Effector memory CD4-positive, alpha-beta T cell (primary cell): Measurements from ENCODE around the gene GTF3C5.

Source experiments
- DNase-seq, 3 donors: peaks; one replicate each; pipeline ENCODE4 v3.0.0-alpha.2; 2020
- H3K27ac ChIP-seq: 2 replicates; pipeline ENCODE4 v1.7.0; 2013; ENCODE audit warnings: mild to moderate bottlenecking, low read length, moderate library complexity; ENCODE audit not compliant: insufficient read depth, poor library complexity, severe bottlenecking
- H3K27me3 ChIP-seq: replicated peaks from 2 replicates; pipeline ENCODE4 v1.7.0; 2013; ENCODE audit warnings: mild to moderate bottlenecking, low read length; ENCODE audit not compliant: insufficient read depth, control insufficient read depth, poor library complexity, severe bottlenecking
- H3K36me3 ChIP-seq: 2 replicates; pipeline ENCODE4 v1.7.0; 2013; ENCODE audit warnings: mild to moderate bottlenecking, low read length, moderate library complexity; ENCODE audit not compliant: control insufficient read depth, insufficient read depth
- H3K4me1 ChIP-seq: 2 replicates; pipeline ENCODE4 v1.7.0; 2013; ENCODE audit warnings: low read length, mild to moderate bottlenecking; ENCODE audit not compliant: control insufficient read depth, insufficient read depth, poor library complexity, severe bottlenecking
- H3K4me3 ChIP-seq: 2 replicates; pipeline ENCODE4 v1.7.0; 2013; ENCODE audit warnings: low read length, low read depth, mild to moderate bottlenecking; ENCODE audit not compliant: insufficient read depth, poor library complexity, severe bottlenecking
- H3K9me3 ChIP-seq: 2 replicates; pipeline ENCODE4 v1.7.0; 2013; ENCODE audit warnings: mild to moderate bottlenecking, low read length, moderate library complexity; ENCODE audit not compliant: control insufficient read depth

Gene GTF3C5

GRCh38 chr9:133004999-133005760 is 25.6 kb upstream of the GTF3C5 start:
- H3K36me3 ChIP-seq: no peaks in the 10 kb centered on the region
- no peaks in the 10 kb centered on the region for H3K4me1 ChIP-seq
- peaks cover 10% of the 10 kb centered on the region for H3K27me3 ChIP-seq
- no peak overlapping the region for H3K4me3 ChIP-seq
- no peaks in the 10 kb centered on the region for H3K9me3 ChIP-seq
- DNase-seq: no peak
- H3K27ac ChIP-seq: no peak overlapping the region

DNA sequence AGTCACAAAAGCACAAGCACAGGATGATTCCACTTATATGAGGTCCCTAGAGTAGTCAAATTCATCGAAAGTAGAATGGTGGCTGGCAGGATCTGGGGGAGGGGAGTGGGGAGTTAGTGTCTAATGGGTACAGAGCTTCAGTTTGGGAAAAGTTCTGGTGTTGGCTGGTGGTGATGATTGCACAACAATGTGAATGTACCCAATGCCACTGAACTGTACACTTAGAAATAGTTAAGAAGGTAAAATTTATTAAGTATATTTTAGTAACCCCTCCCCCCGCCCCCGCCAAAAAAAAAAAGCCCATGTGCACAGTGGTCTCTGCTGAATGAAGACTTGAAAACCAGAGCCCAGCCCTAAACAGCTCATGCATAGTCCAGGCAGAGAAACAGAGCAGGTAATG is 24.8 kb upstream of the GTF3C5 start:
- Histone ChIP-seq H3K27ac (no peak overlapping the region), H3K9me3 (no peaks in the 10 kb centered on the region), H3K4me1 (no peaks in the 10 kb centered on the region), H3K27me3 (peaks cover 10% of the 10 kb centered on the region), H3K36me3 (no peaks in the 10 kb centered on the region), H3K4me3 (no peak overlapping the region)
- DNase-seq: no peak

- no peak for DNase-seq
- Histone ChIP-seq H3K4me3 (no peak overlapping the region), H3K27ac (no peak overlapping the region), H3K27me3 (peaks cover 10% of the 10 kb centered on the region), H3K9me3 (no peaks in the 10 kb centered on the region), H3K4me1 (no peaks in the 10 kb centered on the region), H3K36me3 (no peaks in the 10 kb centered on the region)
Measured at GRCh38 chr9:133006731-133007352, 24.0 kb upstream of the GTF3C5 start.

GRCh38 chr9:133008406-133008805 is 22.4 kb upstream of the GTF3C5 start:
- Histone ChIP-seq H3K9me3 (no peaks in the 10 kb centered on the region), H3K4me1 (no peaks in the 10 kb centered on the region)

DNA sequence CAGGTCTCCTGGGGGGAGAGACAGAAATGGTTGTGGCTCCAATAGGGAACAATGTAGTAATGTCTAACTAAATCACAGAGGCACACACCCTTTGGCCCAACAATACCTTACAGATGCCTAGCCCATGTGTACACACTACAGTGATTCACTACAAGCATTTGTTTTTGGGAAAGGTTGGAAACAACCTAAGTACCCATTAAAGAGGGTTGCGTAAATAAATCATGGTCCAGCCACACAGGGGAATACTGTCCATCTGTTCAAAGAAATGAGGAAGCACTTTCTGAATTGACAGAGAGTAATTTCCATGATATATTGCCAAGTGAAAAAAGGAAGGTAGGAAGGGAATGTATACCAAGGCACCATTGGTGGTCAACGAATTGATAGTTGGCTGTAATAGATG is 22.0 kb upstream of the GTF3C5 start:
- Histone ChIP-seq H3K36me3 (no peaks in the 10 kb centered on the region), H3K9me3 (no peaks in the 10 kb centered on the region), H3K27ac (no peak overlapping the region), H3K4me1 (no peaks in the 10 kb centered on the region), H3K4me3 (no peak overlapping the region), H3K27me3 (peaks cover 10% of the 10 kb centered on the region)
- no peak for DNase-seq

More at GRCh38 chr9:133008406-133008805, 22.4 kb upstream of the GTF3C5 start:
- Histone ChIP-seq H3K36me3 (no peaks in the 10 kb centered on the region), H3K27ac (no peak overlapping the region), H3K4me3 (no peak overlapping the region), H3K27me3 (peaks cover 10% of the 10 kb centered on the region)
- DNase-seq: no peak

GRCh38 chr9:133009906-133010582 is 20.8 kb upstream of the GTF3C5 start:
- H3K4me3 ChIP-seq: no peak overlapping the region
- peaks cover 10% of the 10 kb centered on the region for H3K27me3 ChIP-seq
- no peak overlapping the region for H3K27ac ChIP-seq
- no peaks in the 10 kb centered on the region for H3K4me1 ChIP-seq
- H3K9me3 ChIP-seq: no peaks in the 10 kb centered on the region
- no peak for DNase-seq
- H3K36me3 ChIP-seq: no peaks in the 10 kb centered on the region

DNA sequence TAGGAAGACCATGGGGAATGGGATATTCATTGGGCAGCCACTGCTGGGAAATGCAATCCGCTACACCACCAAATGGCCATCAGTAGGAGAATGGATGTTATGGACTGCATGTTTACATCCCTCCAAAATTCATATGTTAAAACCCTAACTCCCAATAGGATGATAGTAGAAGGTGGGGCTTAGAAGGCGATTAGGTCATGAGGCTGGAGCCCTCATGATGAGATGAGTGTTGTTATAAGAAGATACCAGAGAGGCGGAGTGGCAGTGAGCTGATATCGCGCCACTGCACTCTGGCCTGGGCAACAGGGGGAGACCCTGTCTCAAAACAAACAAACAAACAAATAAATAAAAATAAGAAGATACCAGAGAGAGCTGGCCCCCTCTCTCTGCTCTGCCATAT is 16.1 kb upstream of the GTF3C5 start:
- Histone ChIP-seq H3K9me3 (no peaks in the 10 kb centered on the region), H3K36me3 (no peaks in the 10 kb centered on the region), H3K27ac (no peak overlapping the region), H3K27me3 (no peaks in the 10 kb centered on the region), H3K4me1 (no peaks in the 10 kb centered on the region), H3K4me3 (no peak overlapping the region)
- DNase-seq: no peak

- Histone ChIP-seq H3K9me3 (no peaks in the 10 kb centered on the region), H3K27me3 (no peaks in the 10 kb centered on the region), H3K36me3 (no peaks in the 10 kb centered on the region), H3K4me3 (no peak overlapping the region), H3K4me1 (peaks cover 9% of the 10 kb centered on the region), H3K27ac (no peak overlapping the region)
- peak in 1 of 3 donors; percentile 21 for DNase-seq
Measured at GRCh38 chr9:133023117-133023890, 7.5 kb upstream of the GTF3C5 start.

GRCh38 chr9:133026426-133026825 is 4.4 kb upstream of the GTF3C5 start:
- Histone ChIP-seq H3K4me1 (peaks cover 20% of the 10 kb centered on the region), H3K4me3 (no peak overlapping the region), H3K27me3 (no peaks in the 10 kb centered on the region), H3K9me3 (no peaks in the 10 kb centered on the region), H3K27ac (no peak overlapping the region), H3K36me3 (no peaks in the 10 kb centered on the region)
- DNase-seq: no peak
